Measurements from ENCODE around the gene CABYR.

Gene CABYR

GRCh38 chr18:24160086-24160485, 21.2 kb downstream of the CABYR start:
- peaks cover 19% of the 10 kb centered on the region for H3K4me1 Mint-ChIP-seq
- no peak for DNase-seq
- H3K36me3 Mint-ChIP-seq (ENCODE audit: low read depth) = peaks cover 68% of the 10 kb centered on the region
- H3K9me3 Mint-ChIP-seq = no peaks in the 10 kb centered on the region
- H3K27ac Mint-ChIP-seq = no peak overlapping the region
- H3K4me3 Mint-ChIP-seq = no peak overlapping the region
- H3K27me3 Mint-ChIP-seq (ENCODE audit: low read depth, poor library complexity) = no peaks in the 10 kb centered on the region
- TF ChIP-seq CTCF (IDR thresholded peaks at IDR 0.05) = no peak

- H3K27me3 Mint-ChIP-seq (ENCODE audit: low read depth, poor library complexity) = no peaks in the 10 kb centered on the region
- TF ChIP-seq CTCF (IDR thresholded peaks at IDR 0.05) = no peak
- no peak for DNase-seq
- peaks cover 19% of the 10 kb centered on the region for H3K4me1 Mint-ChIP-seq
- no peaks in the 10 kb centered on the region for H3K9me3 Mint-ChIP-seq
- H3K4me3 Mint-ChIP-seq = no peak overlapping the region
- H3K36me3 Mint-ChIP-seq (ENCODE audit: low read depth) = peaks cover 68% of the 10 kb centered on the region
- H3K27ac Mint-ChIP-seq = no peak overlapping the region
These were observed 22.4 kb downstream of the CABYR start for GRCh38 chr18:24161304-24161703.

GRCh38 chr18:24168496-24168895, 29.6 kb downstream of the CABYR start:
- no peak overlapping the region for H3K27ac Mint-ChIP-seq
- H3K9me3 Mint-ChIP-seq = no peaks in the 10 kb centered on the region
- H3K36me3 Mint-ChIP-seq (ENCODE audit: low read depth) = peaks cover 78% of the 10 kb centered on the region
- no peaks in the 10 kb centered on the region for H3K4me1 Mint-ChIP-seq
- no peak for TF ChIP-seq CTCF (IDR thresholded peaks at IDR 0.05)
- no peak for DNase-seq
- no peaks in the 10 kb centered on the region for H3K27me3 Mint-ChIP-seq (ENCODE audit: low read depth, poor library complexity)
- no peak overlapping the region for H3K4me3 Mint-ChIP-seq

- no peaks in the 10 kb centered on the region for H3K4me1 Mint-ChIP-seq
- no peaks in the 10 kb centered on the region for H3K9me3 Mint-ChIP-seq
- peaks cover 68% of the 10 kb centered on the region for H3K36me3 Mint-ChIP-seq (ENCODE audit: low read depth)
These were observed 31.5 kb downstream of the CABYR start for GRCh38 chr18:24170360-24170759.

GRCh38 chr18:24173997-24174396, 35.1 kb downstream of the CABYR start:
- H3K27ac Mint-ChIP-seq = peak overlapping the region; percentile 6
- H3K27me3 Mint-ChIP-seq (ENCODE audit: low read depth, poor library complexity) = no peaks in the 10 kb centered on the region
- no peaks in the 10 kb centered on the region for H3K4me1 Mint-ChIP-seq
- no peaks in the 10 kb centered on the region for H3K9me3 Mint-ChIP-seq
- peaks cover 55% of the 10 kb centered on the region for H3K36me3 Mint-ChIP-seq (ENCODE audit: low read depth)
- H3K4me3 Mint-ChIP-seq = no peak overlapping the region
- no peak for TF ChIP-seq CTCF (IDR thresholded peaks at IDR 0.05)
- DNase-seq = no peak

More at GRCh38 chr18:24170360-24170759, 31.5 kb downstream of the CABYR start:
- Mint-ChIP-seq H3K27me3 (ENCODE audit: low read depth, poor library complexity) (no peaks in the 10 kb centered on the region), H3K4me3 (no peak overlapping the region), H3K27ac (no peak overlapping the region)
- no peak for DNase-seq
- no peak for TF ChIP-seq CTCF (IDR thresholded peaks at IDR 0.05)

- peak; percentile 72 for DNase-seq
- TF ChIP-seq CTCF (IDR thresholded peaks at IDR 0.05) = peak; percentile 68
- Mint-ChIP-seq H3K4me3 (no peak overlapping the region), H3K27ac (peak overlapping the region; percentile 79), H3K9me3 (no peaks in the 10 kb centered on the region), H3K36me3 (ENCODE audit: low read depth) (peaks cover 44% of the 10 kb centered on the region), H3K27me3 (ENCODE audit: low read depth, poor library complexity) (no peaks in the 10 kb centered on the region), H3K4me1 (peaks cover 4% of the 10 kb centered on the region)
These were observed 38.0 kb downstream of the CABYR start for GRCh38 chr18:24176727-24177416.
